CMK (cell line): ENCODE data around the gene PHRF1.

ENCODE experiments used
- DNase-seq: peaks from one replicate; pipeline ENCODE4 v3.0.0-alpha.2; 2010; ENCODE audit warnings: low read depth

The PHRF1 gene

GRCh38 chr11:656866-657265, 80.6 kb downstream of the PHRF1 start:
- DNase-seq = no peak

DNA sequence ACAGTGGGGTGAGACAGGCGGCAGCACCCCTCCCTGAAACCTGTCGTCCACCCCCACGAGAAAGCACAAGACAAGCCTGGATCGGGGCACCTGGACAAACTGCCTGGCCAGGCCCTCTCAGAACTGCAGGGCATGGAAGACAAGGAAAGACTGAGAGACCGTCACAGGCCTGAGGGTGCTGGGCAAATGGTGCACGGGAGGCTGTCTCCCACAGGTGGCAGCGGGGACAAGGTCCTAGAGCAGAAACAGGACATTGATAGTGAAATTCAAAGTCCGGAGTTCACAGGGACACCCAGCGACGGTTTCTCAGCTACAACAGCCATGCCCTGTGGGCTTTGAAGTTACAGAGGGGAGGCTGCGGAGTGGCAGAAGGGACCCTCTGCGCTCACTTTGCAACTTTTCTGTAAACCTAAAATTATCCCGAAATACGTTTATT, 81.4 kb downstream of the PHRF1 start:
- DNase-seq = no peak

- no peak for DNase-seq
These were observed 83.3 kb downstream of the PHRF1 start for GRCh38 chr11:659532-660085.

- no peak for DNase-seq
These were observed 84.0 kb downstream of the PHRF1 start for GRCh38 chr11:660281-660680.

- no peak for DNase-seq
These were observed 84.6 kb downstream of the PHRF1 start for GRCh38 chr11:660681-661444.
